GM12865 (cell line): Measurements from ENCODE around the gene PCDH9.

Experiments
- DNase-seq: peaks from one replicate; pipeline ENCODE4 v3.0.0; 2010; ENCODE audit warnings: low read depth
- H3K4me3 ChIP-seq: 2 replicates; pipeline ENCODE4 v1.5.1; 2011; ENCODE audit warnings: mild to moderate bottlenecking, low read depth, low read length, control low read depth
- TF ChIP-seq, protein P1 (sequence below): IDR thresholded peaks from 2 replicates; pipeline ENCODE4 v1.5.1; 2011; ENCODE audit warnings: low read length, control low read depth, low read depth, inconsistent platforms; ENCODE audit not compliant: insufficient read depth; ENCODE audit errors: missing control alignments

PCDH9 gene

DNA sequence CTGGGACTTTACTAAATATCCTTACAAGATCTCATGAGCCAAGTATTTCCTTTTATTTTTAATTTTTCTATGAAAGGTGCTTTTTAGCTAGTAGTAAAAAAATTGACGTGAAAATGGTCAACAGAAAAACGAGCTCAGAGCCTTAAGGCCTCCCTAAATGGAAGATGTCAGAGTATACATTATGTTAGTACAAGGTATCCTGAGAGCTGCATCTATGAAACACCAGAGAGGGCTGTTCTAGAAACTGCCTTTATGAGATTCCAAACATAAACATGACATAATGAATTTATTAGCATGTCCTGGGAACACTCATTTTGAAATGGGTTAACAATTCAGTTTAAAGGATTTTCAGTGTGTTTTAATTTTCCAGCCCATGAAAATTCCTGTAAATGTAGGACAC lies 146.6 kb downstream of the PCDH9 start:
- no peak for DNase-seq
- H3K4me3 ChIP-seq = no peak overlapping the region
- TF ChIP-seq, protein P1, sequence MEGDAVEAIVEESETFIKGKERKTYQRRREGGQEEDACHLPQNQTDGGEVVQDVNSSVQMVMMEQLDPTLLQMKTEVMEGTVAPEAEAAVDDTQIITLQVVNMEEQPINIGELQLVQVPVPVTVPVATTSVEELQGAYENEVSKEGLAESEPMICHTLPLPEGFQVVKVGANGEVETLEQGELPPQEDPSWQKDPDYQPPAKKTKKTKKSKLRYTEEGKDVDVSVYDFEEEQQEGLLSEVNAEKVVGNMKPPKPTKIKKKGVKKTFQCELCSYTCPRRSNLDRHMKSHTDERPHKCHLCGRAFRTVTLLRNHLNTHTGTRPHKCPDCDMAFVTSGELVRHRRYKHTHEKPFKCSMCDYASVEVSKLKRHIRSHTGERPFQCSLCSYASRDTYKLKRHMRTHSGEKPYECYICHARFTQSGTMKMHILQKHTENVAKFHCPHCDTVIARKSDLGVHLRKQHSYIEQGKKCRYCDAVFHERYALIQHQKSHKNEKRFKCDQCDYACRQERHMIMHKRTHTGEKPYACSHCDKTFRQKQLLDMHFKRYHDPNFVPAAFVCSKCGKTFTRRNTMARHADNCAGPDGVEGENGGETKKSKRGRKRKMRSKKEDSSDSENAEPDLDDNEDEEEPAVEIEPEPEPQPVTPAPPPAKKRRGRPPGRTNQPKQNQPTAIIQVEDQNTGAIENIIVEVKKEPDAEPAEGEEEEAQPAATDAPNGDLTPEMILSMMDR = no peak

DNA sequence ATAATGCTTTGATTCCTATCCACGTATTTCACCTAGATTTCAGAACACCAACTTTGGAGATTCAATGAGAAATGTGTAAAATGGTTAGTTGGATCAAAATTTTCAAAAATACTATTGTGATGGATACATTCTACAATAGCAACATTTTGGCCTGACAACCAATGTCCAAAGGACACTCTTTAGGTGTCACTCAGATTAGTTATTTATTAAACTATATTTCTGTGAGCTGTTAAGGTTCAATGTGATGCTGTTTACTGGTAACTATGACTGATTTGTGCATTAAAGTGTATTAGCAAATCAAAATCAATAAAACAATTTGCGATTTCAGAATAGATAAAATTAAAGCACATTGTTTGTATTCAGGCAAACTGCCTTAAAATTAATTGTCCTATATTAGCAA lies 149.8 kb downstream of the PCDH9 start:
- TF ChIP-seq, protein P1 = no peak
- H3K4me3 ChIP-seq = no peak overlapping the region
- DNase-seq = no peak

DNA sequence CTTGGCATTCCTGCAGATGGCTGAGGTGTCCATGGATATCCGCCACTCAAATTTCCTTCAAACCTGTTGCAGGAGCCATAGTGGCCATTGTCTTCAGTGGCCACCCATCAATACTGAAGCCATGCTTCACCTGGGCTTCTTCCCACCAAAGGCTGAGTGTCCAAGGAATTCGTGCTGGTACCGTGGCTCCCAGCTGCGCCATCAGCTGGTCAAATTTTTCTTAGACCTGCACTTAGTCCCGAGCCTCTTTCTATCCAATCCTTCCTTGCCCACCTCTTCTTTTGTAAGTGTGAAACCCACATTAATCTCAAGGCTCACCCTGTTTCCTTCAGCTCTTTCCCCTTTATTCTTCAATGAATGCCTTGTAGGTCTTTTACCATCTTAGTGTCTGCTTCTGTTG lies 152.1 kb downstream of the PCDH9 start:
- no peak overlapping the region for H3K4me3 ChIP-seq
- TF ChIP-seq, protein P1 = no peak
- DNase-seq = no peak

DNA sequence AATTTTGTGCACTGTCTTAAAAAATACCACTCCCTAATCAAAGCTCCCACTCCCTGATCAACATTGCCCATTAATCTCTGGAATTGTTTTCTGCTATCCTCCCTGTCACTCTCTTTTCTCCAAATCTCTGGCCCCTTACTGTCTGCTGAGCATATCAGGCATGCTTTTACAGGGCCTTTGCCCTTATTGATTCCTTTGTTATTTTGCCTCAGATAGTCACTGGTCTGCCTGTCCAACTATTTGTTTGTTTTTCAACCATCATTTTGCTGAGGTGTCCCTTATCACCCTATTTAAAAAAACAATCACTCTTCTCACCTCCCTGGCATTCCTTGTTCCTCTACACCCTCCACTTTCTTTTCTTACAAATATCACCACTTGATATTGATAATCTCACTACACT lies 153.0 kb downstream of the PCDH9 start:
- TF ChIP-seq, protein P1 = no peak
- no peak overlapping the region for H3K4me3 ChIP-seq

DNA sequence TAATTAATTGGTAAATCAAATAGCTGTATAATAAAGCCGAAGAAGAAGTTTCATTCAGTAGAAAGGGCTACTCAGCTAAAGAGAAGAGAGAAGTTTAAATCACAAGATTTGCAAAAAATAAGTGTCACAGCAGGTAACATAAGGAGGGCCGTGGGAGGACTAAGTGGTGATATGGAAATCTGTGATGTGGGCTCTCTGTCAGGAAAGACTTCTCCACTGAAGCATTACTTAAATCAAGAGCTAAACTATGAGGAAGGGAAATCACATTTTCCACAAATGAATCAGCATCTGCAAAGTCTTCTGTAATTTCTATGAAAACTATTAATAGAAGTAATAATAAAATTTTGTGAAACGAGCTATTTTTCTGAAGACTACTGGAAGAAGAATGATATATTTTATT lies 153.8 kb downstream of the PCDH9 start:
- no peak for DNase-seq
- no peak overlapping the region for H3K4me3 ChIP-seq
- TF ChIP-seq, protein P1 = no peak

More for the DNA sequence above, 153.0 kb downstream of the PCDH9 start:
- DNase-seq = no peak

DNA sequence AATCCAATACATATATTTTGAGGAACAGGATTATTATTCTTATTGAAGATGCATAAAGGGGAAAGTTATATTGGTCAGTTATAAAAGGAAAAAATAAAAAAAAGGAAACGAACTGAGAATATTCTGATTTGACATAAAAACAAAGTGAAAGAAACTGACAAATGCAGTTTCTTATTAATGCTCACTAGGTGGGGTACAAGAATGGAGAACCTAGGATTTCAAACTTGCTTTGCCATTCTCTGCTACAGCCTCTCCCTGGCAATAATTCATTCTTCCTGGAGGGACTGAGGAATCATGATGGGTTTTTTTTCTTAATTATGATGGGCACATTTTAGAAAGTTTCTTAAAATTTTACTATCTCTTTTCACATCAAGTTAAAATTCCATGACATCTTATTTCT lies 154.9 kb downstream of the PCDH9 start:
- TF ChIP-seq, protein P1 = no peak
- DNase-seq = no peak
- H3K4me3 ChIP-seq = no peak overlapping the region

DNA sequence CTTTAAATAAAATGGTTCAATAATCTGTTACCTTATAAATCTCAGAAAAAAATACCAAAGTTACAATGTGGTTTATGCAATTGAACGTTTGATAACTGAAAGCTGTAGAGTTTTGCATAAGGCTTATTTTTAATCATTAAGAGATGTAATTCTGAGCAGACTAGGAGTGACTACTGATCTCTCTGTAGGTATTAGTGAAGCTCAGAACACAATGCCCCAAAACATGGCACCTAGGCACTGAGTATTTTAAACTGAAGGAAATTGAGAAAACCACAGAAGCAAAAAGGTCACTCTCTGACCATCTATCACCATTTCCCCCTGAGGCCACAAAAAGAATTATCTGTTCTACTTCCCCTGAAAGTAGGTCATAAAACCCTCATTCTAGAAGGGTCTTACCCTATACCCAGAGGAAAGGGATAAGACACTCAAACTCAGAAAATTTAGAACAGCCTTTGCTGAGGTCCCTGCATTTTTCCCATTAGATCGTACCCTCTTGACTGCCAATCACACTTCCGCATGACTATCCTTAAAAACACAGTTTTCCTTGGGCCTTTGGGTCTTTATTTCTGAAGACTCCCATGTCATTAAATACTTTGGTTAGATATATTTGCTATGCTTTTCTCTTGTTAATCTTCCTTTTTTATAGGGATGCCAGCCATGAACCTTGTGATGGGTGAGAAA lies 158.1 kb downstream of the PCDH9 start:
- TF ChIP-seq, protein P1 = no peak
- DNase-seq = no peak
- H3K4me3 ChIP-seq = no peak overlapping the region
